K562 (cell line): Measurements from ENCODE around the gene LILRA5. TPM values are rescaled to one million over a fixed set of nuclear protein-coding genes. Genes with fewer than 3 reads are reported as not detected.

Experiments used
- ATAC-seq: fragments of 200-7000 bp; cut with Tn5 transposase; 3 replicates; pipeline ENCODE4 v1.9.1; 2020; ENCODE audit warnings: moderate library complexity
- BruUV-seq: library from RNA; stranded (reverse); fragments of 400-500 nt; replicated peaks from 2 replicates; lab custom pipeline; 2021; lab: Mats Ljungman, UMichigan
- CTCF ChIA-PET: fragments of 300-600 bp; formaldehyde crosslinking; extraction: SDS; loops from one replicate; lab custom pipeline; 2021; ENCODE audit warnings: low intra/inter-chr PET ratio; lab: Yijun Ruan, JAX
- POLR2A ChIA-PET: fragments of 300-600, 350-650 bp; sonication (Branson Sonifier 250); formaldehyde crosslinking; extraction: SDS; loops from one replicate; lab custom pipeline; 2021; ENCODE audit warnings: antibody characterized with exemption, inconsistent platforms; lab: Yijun Ruan, JAX
- DNase-seq, 4 experiments: peaks; one replicate each; pipeline versions ENCODE4 v3.0.0 to v3.0.0-alpha.2; 2011 to 2018; ENCODE audit warnings: low spot score in 3 of 4, mixed read lengths in 3 of 4; ENCODE audit errors: extremely low read depth in 1 of 4
- FAIRE-seq: peaks from 2 replicates; lab custom pipeline; 2011; peaks lifted over from hg19 to GRCh38; lab: Jason Lieb, UNC
- H2AFZ ChIP-seq: 2 replicates; pipeline ENCODE4 v1.6.0; 2011; ENCODE audit warnings: low read depth, low read length, control low read depth, inconsistent platforms
- H3K27ac ChIP-seq: fragments of 200-600 bp; 3 replicates; pipeline ENCODE4 v1.8.0; 2011; ENCODE audit warnings: low read depth, mild to moderate bottlenecking, control low read depth, inconsistent platforms, low read length, moderate library complexity, mixed read lengths; ENCODE audit errors: extremely low read depth
- H3K27me3 ChIP-seq, 2 experiments: fragments of 300-600 bp in 1 of 2; 2 replicates in 1 of 2; 3 replicates in 1 of 2; pipeline versions ENCODE4 v1.6.0 to v1.8.0; 2011; ENCODE audit warnings: inconsistent platforms in 2 of 2, low read length in 2 of 2, mild to moderate bottlenecking in 1 of 2, mixed read lengths in 1 of 2, moderate library complexity in 1 of 2; ENCODE audit not compliant: control insufficient read depth in 2 of 2, insufficient read depth in 2 of 2
- H3K36me3 ChIP-seq: fragments of 300-600 bp; 3 replicates; pipeline ENCODE4 v1.8.0; 2011; ENCODE audit warnings: mild to moderate bottlenecking, low read length, inconsistent platforms; ENCODE audit not compliant: control insufficient read depth, insufficient read depth
- H3K4me1 ChIP-seq, 2 experiments: fragments of 200-600 bp in 1 of 2; replicated peaks in 1 of 2; 2 replicates in 1 of 2; 3 replicates in 1 of 2; pipeline versions ENCODE4 v1.5.1 to v1.8.0; 2011; ENCODE audit warnings: inconsistent platforms in 2 of 2, low read length in 2 of 2, mild to moderate bottlenecking in 1 of 2, mixed read lengths in 1 of 2, moderate library complexity in 1 of 2; ENCODE audit not compliant: control insufficient read depth in 2 of 2, insufficient read depth in 2 of 2
- H3K4me2 ChIP-seq: 2 replicates; pipeline ENCODE4 v1.6.1; 2011; ENCODE audit warnings: low read length, control low read depth, inconsistent platforms, mixed read lengths; ENCODE audit not compliant: insufficient read depth
- H3K4me3 ChIP-seq: fragments of 200-600 bp; sonication (generic), shearing (Covaris generic); 2 replicates; pipeline ENCODE4 v1.5.1; 2016; ENCODE audit warnings: control low read depth, inconsistent platforms
- H3K79me2 ChIP-seq: fragments of 200-600 bp; 3 replicates; pipeline ENCODE4 v1.8.0; 2011; ENCODE audit warnings: low read length, inconsistent platforms; ENCODE audit not compliant: control insufficient read depth, insufficient read depth
- H3K9ac ChIP-seq, 2 experiments: 2 replicates each; pipeline versions ENCODE4 v1.6.0 to v1.6.1; 2011; ENCODE audit warnings: low read depth in 2 of 2, low read length in 2 of 2, control low read depth in 1 of 2, inconsistent platforms in 1 of 2, mild to moderate bottlenecking in 1 of 2, mixed read lengths in 1 of 2; ENCODE audit not compliant: insufficient read depth in 1 of 2
- H3K9me1 ChIP-seq: one replicate; pipeline ENCODE4 v1.6.0; 2011; ENCODE audit warnings: inconsistent platforms, mild to moderate bottlenecking, low read length, moderate library complexity; ENCODE audit not compliant: control insufficient read depth, insufficient read depth
- H3K9me3 ChIP-seq: replicated peaks from 2 replicates; pipeline ENCODE4 v1.5.1; 2011; ENCODE audit warnings: low read depth, low read length, inconsistent platforms; ENCODE audit not compliant: control insufficient read depth, insufficient read depth
- H4K20me1 ChIP-seq: replicated peaks from 2 replicates; pipeline ENCODE4 v1.6.1; 2011; ENCODE audit warnings: low read length, inconsistent platforms, mixed read lengths; ENCODE audit not compliant: control insufficient read depth, insufficient read depth
- ARNT ChIP-seq, 2 experiments: fragments of 450-650 bp; IDR thresholded peaks; 2 replicates each; pipeline ENCODE4 v1.6.1; 2016; ENCODE audit warnings: mild to moderate bottlenecking in 1 of 2
- CHCHD3 ChIP-seq: fragments of 250-450 bp; sonication (Bioruptor Pico); IDR thresholded peaks from 2 replicates; pipeline ENCODE4 v2.1.2; 2022; ENCODE audit warnings: mild to moderate bottlenecking
- CREBBP ChIP-seq: IDR thresholded peaks from one replicate; pipeline ENCODE4 v1.6.1; 2012; ENCODE audit warnings: low read depth, mild to moderate bottlenecking, control low read depth, inconsistent platforms, low read length
- ELF1 ChIP-seq: fragments of 200-800 bp; sonication (Bioruptor generic); IDR thresholded peaks from 2 replicates; pipeline ENCODE4 v1.6.1; 2016; ENCODE audit warnings: missing genetic modification characterization, missing compliant biosample characterization
- FOS ChIP-seq: IDR thresholded peaks from 3 replicates; pipeline ENCODE4 v1.6.1; 2011; ENCODE audit not compliant: insufficient read length; ENCODE audit errors: extremely low read depth
- HNRNPUL1 ChIP-seq: fragments of 200-400 bp; formaldehyde crosslinking; IDR thresholded peaks from 2 replicates; pipeline ENCODE4 v1.6.1; 2017; ENCODE audit warnings: low read length
- IRF1 ChIP-seq: sonication (generic); formaldehyde crosslinking; IDR thresholded peaks from 2 replicates; pipeline ENCODE4 v1.8.0; 2022; ENCODE audit warnings: missing genetic modification reagents, mild to moderate bottlenecking, borderline replicate concordance
- POLR2A ChIP-seq: fragments of 450-650 bp; conservative IDR thresholded peaks from 2 replicates; pipeline ENCODE4 v1.6.1; 2016
- RBM14 ChIP-seq: fragments of 200-400 bp; formaldehyde crosslinking; IDR thresholded peaks from 2 replicates; pipeline ENCODE4 v1.6.1; 2018; ENCODE audit warnings: low read depth, mild to moderate bottlenecking, low read length, moderate library complexity, borderline replicate concordance; ENCODE audit not compliant: insufficient read depth
- TCF7L2 ChIP-seq: fragments of 150-350 bp; IDR thresholded peaks from 2 replicates; pipeline ENCODE4 v1.6.1; 2016; ENCODE audit warnings: low read depth, mild to moderate bottlenecking, low read length, moderate library complexity
- TEAD1 ChIP-seq, 2 experiments: fragments of 450-650 bp in 1 of 2; sonication (generic) in 1 of 2; formaldehyde crosslinking; IDR thresholded peaks; 2 replicates each; pipeline versions ENCODE4 v1.4.0 to v1.8.0; 2020 to 2022; ENCODE audit warnings: mild to moderate bottlenecking in 2 of 2, missing genetic modification reagents in 1 of 2
- ZBTB1 ChIP-seq: sonication (generic); formaldehyde crosslinking; IDR thresholded peaks from 2 replicates; pipeline ENCODE4 v1.8.1; 2023; ENCODE audit warnings: missing genetic modification reagents, low read depth, mild to moderate bottlenecking, borderline replicate concordance
- ZFP91 ChIP-seq: sonication (generic); formaldehyde crosslinking; IDR thresholded peaks from 2 replicates; pipeline ENCODE4 v1.8.0; 2022; ENCODE audit warnings: mild to moderate bottlenecking, missing genetic modification reagents
- ZNF121 ChIP-seq: sonication (generic); formaldehyde crosslinking; conservative IDR thresholded peaks from 2 replicates; pipeline ENCODE4 v1.8.0; 2022; ENCODE audit warnings: missing genetic modification reagents
- ZNF280B ChIP-seq: fragments of 250-450 bp; sonication (Bioruptor Pico); IDR thresholded peaks from 2 replicates; pipeline ENCODE4 v1.5.1; 2021; ENCODE audit warnings: mild to moderate bottlenecking
- ZNF518B ChIP-seq: fragments of 250-450 bp; sonication (Bioruptor Pico); IDR thresholded peaks from 2 replicates; pipeline ENCODE4 v1.5.0; 2021; ENCODE audit warnings: mild to moderate bottlenecking, moderate library complexity
- WGBS: fragments of 100-300 bp; shearing (Covaris generic); methylation state at CpG from one replicate; pipeline ENCODE4 v1.1.6; 2016; ENCODE audit warnings: low coverage, mixed read lengths; ENCODE audit not compliant: insufficient coverage; ENCODE audit errors: missing lambda C conversion rate; 5-methylcytosine and 5-hydroxymethylcytosine counted together
- in situ Hi-C: fragments of 300-500 bp; cut with MboI; formaldehyde crosslinking; loops from 4 replicates; pipeline ENCODE4 v1.15.0; 2018; ENCODE audit warnings: inconsistent platforms, mixed read lengths
- intact Hi-C: fragments of 100-400 bp; cut with micrococcal nuclease; formaldehyde crosslinking; loops from 2 replicates; pipeline ENCODE4 v1.14.2; 2022
- polyA plus RNA-seq, 8 experiments: library from polyadenylated mRNA; depleted of rRNA in 4 of 8; stranded (reverse) in 5 of 8; unstranded in 3 of 8; fragments of >200 nt; fragmentation: Nextera tagmentation in 2 of 8; fragmentation: Illumina TruSeq in 1 of 8; extraction: Ambion mirVana in 2 of 8; extraction: Trizol in 1 of 8; gene quantifications; 2 replicates each; pipeline versions ENCODE4 v1.2.1 to v1.2.3, GENCODE V29; 2011 to 2014; ENCODE audit warnings: inconsistent platforms in 1 of 8, missing spikeins in 1 of 8
- total RNA-seq, 7 experiments: library from RNA; depleted of rRNA in 6 of 7; stranded (reverse); fragments of >200 nt in 6 of 7; fragmentation: Illumina TruSeq in 2 of 7; extraction: Trizol in 2 of 7; gene quantifications; 2 replicates each; pipeline versions ENCODE4 v1.2.1 to v1.2.3, GENCODE V29; 2011 to 2021; ENCODE audit warnings: low replicate concordance in 1 of 7

Gene LILRA5
- total and polyA plus RNA-seq, 9 of the 15 experiments (the other 6 are each of a cell fraction or from before 2014, with no cell fraction given): not detected

GRCh38 chr19:54312011-54312410 lies 955 bp downstream of the LILRA5 start:
- Histone ChIP-seq H2AFZ (no peak overlapping the region), H3K9me1 (no peaks in the 10 kb centered on the region), H3K9ac (no peak overlapping the region), H3K36me3 (no peaks in the 10 kb centered on the region), H3K9me3 (no peaks in the 10 kb centered on the region), H3K79me2 (no peaks in the 10 kb centered on the region), H3K4me2 (no peak overlapping the region), H3K4me3 (no peak overlapping the region), H3K4me1 (no peaks in the 10 kb centered on the region), H3K27ac (no peak overlapping the region), H3K27me3 (peaks cover 4 to 38% of the 10 kb centered on the region in 2 experiments; a peak in 3 of 5 replicates), H4K20me1 (no peaks in the 10 kb centered on the region)
- BruUV-seq: no TSS peak
- ATAC-seq: no peak
- in situ Hi-C loops (no loop called here), intact Hi-C loops (no loop called here)
- no peak for DNase-seq
- POLR2A ChIA-PET: no interaction called here
- WGBS: 0% methylated on average over 6 of the region's 6 CpGs
- no peak for FAIRE-seq
- CTCF ChIA-PET: no interaction called here
- TF ChIP-seq TCF7L2 (no peak), ZBTB1 (CRISPR knock-in tag) (no peak), ELF1 (tag) (no peak), POLR2A (no peak), ZNF518B (CRISPR knock-in tag) (no peak), ZNF280B (CRISPR knock-in tag) (no peak), CREBBP (no peak), ZNF121 (CRISPR knock-in tag) (no peak), CHCHD3 (CRISPR knock-in tag) (no peak), TEAD1 (CRISPR knock-in tag; IDR thresholded peaks at IDR 0.05) (no peak), ARNT (IDR thresholded peaks at IDR 0.05) (no peak), HNRNPUL1 (no peak), ZFP91 (no peak), RBM14 (no peak), IRF1 (CRISPR knock-in tag) (no peak), FOS (no peak)
